Naive thymus-derived CD4-positive, alpha-beta T cell (primary cell): ENCODE measurements around the gene GALNT2. TPM values are rescaled to one million over a fixed set of nuclear protein-coding genes. Genes with fewer than 3 reads are reported as not detected.

ENCODE experiments used
- ATAC-seq: fragments of 150-1000 bp; cut with Tn5 transposase; 2 replicates; pipeline ENCODE4 v1.10.0; 2021; ENCODE audit warnings: mild to moderate bottlenecking, moderate library complexity
- CTCF ChIA-PET: fragments of 350-600 bp; sonication (Branson Sonifier 250); formaldehyde crosslinking; loops from one replicate; lab custom pipeline; 2021; ENCODE audit warnings: antibody characterized with exemption; lab: Charles Lee
- POLR2A ChIA-PET: fragments of 350-600 bp; sonication (Branson Sonifier 250); formaldehyde crosslinking; loops from one replicate; lab custom pipeline; 2021; ENCODE audit warnings: antibody characterized with exemption, inconsistent platforms; lab: Charles Lee
- DNase-seq, 9 donors: peaks; one replicate each; pipeline versions ENCODE4 v3.0.0 to v3.0.0-alpha.2; 2020 to 2022; ENCODE audit warnings: mixed read lengths in 1 of 9
- H3K27ac ChIP-seq: one replicate; pipeline ENCODE4 v1.7.0; 2013; ENCODE audit warnings: mild to moderate bottlenecking, low read depth, low read length, moderate library complexity
- H3K27me3 ChIP-seq, 2 donors: one replicate each; pipeline ENCODE4 v1.7.0; 2013; ENCODE audit warnings: low read length in 2 of 2, mild to moderate bottlenecking in 2 of 2, moderate library complexity in 2 of 2; ENCODE audit not compliant: control insufficient read depth in 2 of 2, insufficient read depth in 2 of 2
- H3K36me3 ChIP-seq, 3 experiments: 1 replicate in 2 of 3; 2 replicates in 1 of 3; pipeline ENCODE4 v1.7.0; 2013; ENCODE audit warnings: low read length in 3 of 3, mild to moderate bottlenecking in 3 of 3, moderate library complexity in 1 of 3; ENCODE audit not compliant: insufficient read depth in 3 of 3, control insufficient read depth in 2 of 3
- H3K4me1 ChIP-seq, 2 donors: one replicate each; pipeline ENCODE4 v1.7.0; 2013; ENCODE audit warnings: low read length in 2 of 2, mild to moderate bottlenecking in 2 of 2, moderate library complexity in 1 of 2; ENCODE audit not compliant: control insufficient read depth in 2 of 2, insufficient read depth in 2 of 2
- H3K4me3 ChIP-seq: 2 replicates; pipeline ENCODE4 v1.7.0; 2013; ENCODE audit warnings: mild to moderate bottlenecking, low read length
- H3K9me3 ChIP-seq, 3 experiments: 1 replicate in 2 of 3; 2 replicates in 1 of 3; pipeline ENCODE4 v1.7.0; 2013; ENCODE audit warnings: low read length in 3 of 3; ENCODE audit not compliant: control insufficient read depth in 2 of 3
- H3K27ac Mint-ChIP-seq, 9 donors: one replicate each; pipeline ENCODE4 v1.8.0; 2020 to 2022; ENCODE audit warnings: mixed read lengths in 9 of 9, mild to moderate bottlenecking in 8 of 9, moderate library complexity in 5 of 9, inconsistent platforms in 2 of 9
- H3K27me3 Mint-ChIP-seq, 5 donors: one replicate each; pipeline ENCODE4 v1.8.0; 2021 to 2022; ENCODE audit warnings: mixed read lengths in 5 of 5, mild to moderate bottlenecking in 1 of 5
- H3K36me3 Mint-ChIP-seq, 5 donors: one replicate each; pipeline ENCODE4 v1.8.0; 2020 to 2022; ENCODE audit warnings: mixed read lengths in 5 of 5, mild to moderate bottlenecking in 3 of 5, inconsistent platforms in 1 of 5
- H3K4me1 Mint-ChIP-seq, 7 donors: one replicate each; pipeline ENCODE4 v1.8.0; 2020 to 2022; ENCODE audit warnings: mixed read lengths in 7 of 7, mild to moderate bottlenecking in 3 of 7, inconsistent platforms in 1 of 7
- H3K4me3 Mint-ChIP-seq, 10 donors: one replicate each; pipeline ENCODE4 v1.8.0; 2020 to 2022; ENCODE audit warnings: mild to moderate bottlenecking in 10 of 10, mixed read lengths in 10 of 10, moderate library complexity in 6 of 10, inconsistent platforms in 2 of 10
- H3K9me3 Mint-ChIP-seq, 11 donors: one replicate each; pipeline ENCODE4 v1.8.0; 2020 to 2022; ENCODE audit warnings: mixed read lengths in 11 of 11, mild to moderate bottlenecking in 4 of 11, inconsistent platforms in 1 of 11, moderate library complexity in 1 of 11
- intact Hi-C, 2 donors: fragments of 100-400 bp; cut with micrococcal nuclease; formaldehyde crosslinking; loops; one replicate each; pipeline ENCODE4 v1.15.1; 2023
- polyA plus RNA-seq, 2 donors: library from polyadenylated mRNA; unstranded; fragments of 300-500 nt; fragmentation: Illumina TruSeq; gene quantifications; one replicate each; pipeline ENCODE4 v1.2.3, GENCODE V29; 2021
- total RNA-seq, 6 experiments: library from RNA in 5 of 6; stranded (reverse) in 5 of 6; gene quantifications; 1 replicate in 5 of 6; 2 replicates in 1 of 6; pipeline ENCODE4 v1.2.3 and lab custom pipeline; 2021 to 2026

The GALNT2 gene
- total and polyA plus RNA-seq, 7 experiments from 2014 or later, result 12.0 to 32.7 (median 23.3) TPM

DNA sequence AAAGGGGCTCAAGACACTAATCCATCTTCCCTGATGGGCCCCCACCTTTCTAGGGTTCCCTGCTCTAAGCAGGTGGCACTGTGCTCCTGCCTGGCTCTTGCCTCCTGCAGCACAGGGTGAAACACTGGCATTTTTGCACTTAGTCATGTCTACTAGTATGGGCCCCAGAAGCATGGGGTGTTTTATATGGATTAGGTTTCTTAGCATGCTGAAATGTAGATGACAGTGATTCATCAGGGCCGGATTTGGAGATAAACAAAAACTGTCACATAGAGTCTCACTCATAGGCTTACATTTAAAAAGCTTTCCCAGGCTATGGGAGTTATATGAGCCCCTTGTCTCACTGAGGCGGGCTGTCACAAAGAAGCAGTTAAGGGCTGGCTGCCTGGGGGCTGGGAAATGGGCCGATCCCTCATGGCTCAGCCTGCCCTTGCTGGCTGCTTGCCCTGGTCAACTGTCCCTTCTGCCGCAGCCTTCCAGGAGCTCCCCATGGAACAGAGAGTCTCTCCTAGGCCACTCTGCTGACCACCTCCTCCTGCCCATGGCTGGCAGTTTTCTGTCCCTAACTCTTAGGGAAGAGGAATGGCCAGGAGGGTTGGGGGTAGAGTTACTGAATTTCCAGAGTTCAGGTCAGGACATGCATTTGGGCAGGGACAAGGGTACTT is 6.5 kb downstream of the GALNT2 start:
- ATAC-seq (no peak), DNase-seq (no peak)
- no peak overlapping the region for H3K4me3 ChIP-seq
- intact Hi-C loops, result no loop called here
- ChIA-PET POLR2A (no interaction called here), CTCF (no interaction called here)
- no peaks in the 10 kb centered on the region for H3K9me3 ChIP-seq
- H3K27me3 Mint-ChIP-seq, result no peaks in the 10 kb centered on the region
- peaks cover 0 to 19% (median 4%) of the 10 kb centered on the region in 5 donors for H3K36me3 Mint-ChIP-seq
- no peaks in the 10 kb centered on the region for H3K4me1 ChIP-seq
- H3K27ac ChIP-seq, result no peak overlapping the region
- no peaks in the 10 kb centered on the region for H3K27me3 ChIP-seq
- peak overlapping the region in 1 of 9 donors; percentile 9 for H3K27ac Mint-ChIP-seq
- peaks cover 30 to 73% (median 59%) of the 10 kb centered on the region in 7 donors for H3K4me1 Mint-ChIP-seq
- no peaks in the 10 kb centered on the region for H3K9me3 Mint-ChIP-seq
- no peak overlapping the region for H3K4me3 Mint-ChIP-seq
- H3K36me3 ChIP-seq, result no peaks in the 10 kb centered on the region

DNA sequence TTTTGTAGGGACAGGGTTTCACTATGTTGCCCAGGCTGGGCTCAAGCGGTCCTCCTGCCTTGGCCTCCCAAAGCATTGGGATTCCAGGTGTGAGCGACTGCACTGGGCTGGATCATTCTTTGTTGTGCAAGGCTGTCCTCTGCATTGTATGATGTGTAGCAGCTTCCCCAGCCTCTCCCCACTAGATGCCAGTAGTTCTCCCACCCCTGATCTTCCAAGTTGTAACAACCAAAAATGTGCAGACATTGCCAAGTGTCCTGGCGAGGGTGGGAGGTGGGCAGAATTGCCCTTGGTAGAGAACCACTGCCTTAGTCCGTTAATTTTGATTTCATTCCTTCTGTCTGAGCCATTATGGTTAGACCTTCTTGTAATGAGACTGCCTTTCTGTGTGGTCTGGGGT is 7.2 kb downstream of the GALNT2 start:
- H3K4me1 ChIP-seq, result no peaks in the 10 kb centered on the region
- H3K4me3 ChIP-seq, result no peak overlapping the region
- Mint-ChIP-seq H3K27ac (no peak overlapping the region), H3K27me3 (no peaks in the 10 kb centered on the region), H3K4me3 (no peak overlapping the region), H3K9me3 (no peaks in the 10 kb centered on the region), H3K4me1 (peaks cover 22 to 66% (median 52%) of the 10 kb centered on the region in 7 donors), H3K36me3 (peaks cover 0 to 19% (median 4%) of the 10 kb centered on the region in 5 donors)
- H3K27ac ChIP-seq, result no peak overlapping the region
- no peaks in the 10 kb centered on the region for H3K9me3 ChIP-seq
- DNase-seq (no peak), ATAC-seq (no peak)
- intact Hi-C loops, result no loop called here
- POLR2A ChIA-PET, result no interaction called here
- H3K36me3 ChIP-seq, result no peaks in the 10 kb centered on the region
- no peaks in the 10 kb centered on the region for H3K27me3 ChIP-seq
- CTCF ChIA-PET, result no interaction called here

DNA sequence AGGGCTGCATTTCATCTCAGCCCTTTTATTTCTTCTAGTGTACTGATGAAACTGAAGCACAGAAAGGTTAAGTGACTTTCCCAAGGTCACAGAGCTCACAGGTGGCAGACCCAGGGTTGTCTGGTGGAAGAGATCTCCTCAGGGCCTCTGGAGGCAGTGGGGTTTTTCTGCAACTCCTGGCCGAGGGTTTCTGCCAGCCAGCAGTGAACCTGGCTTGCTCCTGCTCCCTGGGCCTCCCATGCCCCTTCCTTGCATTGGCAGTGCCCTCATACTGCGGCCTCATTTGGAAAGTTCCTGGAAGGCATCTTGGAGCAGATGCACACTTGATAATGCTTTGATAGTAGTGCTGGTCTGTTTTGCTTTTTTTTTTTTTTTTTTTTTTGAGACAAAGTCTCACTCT is 7.7 kb downstream of the GALNT2 start:
- Histone ChIP-seq H3K4me3 (no peak overlapping the region), H3K27ac (no peak overlapping the region), H3K36me3 (no peaks in the 10 kb centered on the region), H3K4me1 (no peaks in the 10 kb centered on the region), H3K9me3 (no peaks in the 10 kb centered on the region), H3K27me3 (no peaks in the 10 kb centered on the region)
- ATAC-seq, result no peak
- intact Hi-C loops, result no loop called here
- ChIA-PET POLR2A (no interaction called here), CTCF (no interaction called here)
- Mint-ChIP-seq H3K9me3 (no peaks in the 10 kb centered on the region), H3K27ac (no peak overlapping the region), H3K27me3 (no peaks in the 10 kb centered on the region), H3K36me3 (peaks cover 0 to 20% (median 4%) of the 10 kb centered on the region in 5 donors), H3K4me1 (peaks cover 21 to 62% (median 50%) of the 10 kb centered on the region in 7 donors), H3K4me3 (no peak overlapping the region)
- no peak for DNase-seq

DNA sequence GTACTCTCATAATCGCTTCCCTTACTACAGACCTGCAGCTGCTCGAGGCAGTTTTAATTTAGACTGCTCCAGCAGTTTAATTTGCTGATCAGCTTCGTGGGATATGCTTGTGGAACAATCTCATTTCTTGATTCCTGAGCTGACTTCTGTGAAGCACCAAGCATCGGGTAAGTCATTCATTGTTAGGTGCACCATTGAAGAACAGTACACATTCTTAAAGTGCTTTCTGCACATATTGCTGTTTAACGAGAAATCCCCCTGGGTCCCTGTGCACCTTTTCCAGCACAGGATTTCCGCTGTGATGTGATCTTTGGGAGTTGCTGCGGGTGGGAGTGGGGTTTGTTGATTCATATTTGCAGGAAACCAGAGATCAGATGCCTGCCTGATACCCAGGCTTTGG is 9.1 kb downstream of the GALNT2 start:
- no peak overlapping the region for H3K4me3 ChIP-seq
- no peak overlapping the region for H3K27ac ChIP-seq
- ATAC-seq, result no peak
- peaks cover 14 to 52% (median 42%) of the 10 kb centered on the region in 7 donors for H3K4me1 Mint-ChIP-seq
- ChIA-PET CTCF (no interaction called here), POLR2A (no interaction called here)
- no peaks in the 10 kb centered on the region for H3K36me3 ChIP-seq
- peaks cover 0 to 25% (median 4%) of the 10 kb centered on the region in 5 donors for H3K36me3 Mint-ChIP-seq
- intact Hi-C loops, result no loop called here
- no peak for DNase-seq
- no peaks in the 10 kb centered on the region for H3K9me3 ChIP-seq
- H3K9me3 Mint-ChIP-seq, result no peaks in the 10 kb centered on the region
- no peaks in the 10 kb centered on the region for H3K4me1 ChIP-seq
- H3K27me3 Mint-ChIP-seq, result no peaks in the 10 kb centered on the region
- peak overlapping the region in 1 of 9 donors; percentile 78 for H3K27ac Mint-ChIP-seq
- H3K27me3 ChIP-seq, result no peaks in the 10 kb centered on the region
- H3K4me3 Mint-ChIP-seq, result no peak overlapping the region

DNA sequence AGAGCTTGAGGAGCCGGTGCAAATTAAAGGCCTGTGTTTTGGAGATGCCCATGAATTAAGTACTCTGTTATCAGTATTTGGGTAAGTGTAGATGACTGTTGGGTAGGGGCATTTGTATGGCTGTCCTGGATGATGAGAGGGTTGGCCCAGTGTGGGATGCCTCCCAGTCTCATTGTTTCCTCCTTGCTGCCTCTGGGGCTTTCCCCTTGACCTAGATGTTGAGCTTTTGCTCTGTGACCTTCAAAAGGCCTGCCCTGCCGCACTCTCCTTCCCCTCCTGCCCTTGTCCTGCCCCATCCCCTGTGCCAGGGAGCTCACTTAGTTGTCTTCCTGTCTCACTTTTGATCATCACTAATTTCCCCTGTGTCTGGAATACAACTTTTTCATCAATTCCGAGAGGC is 10.0 kb downstream of the GALNT2 start:
- intact Hi-C loops, result no loop called here
- Mint-ChIP-seq H3K4me3 (no peak overlapping the region), H3K9me3 (no peaks in the 10 kb centered on the region), H3K4me1 (peaks cover 12 to 54% (median 35%) of the 10 kb centered on the region in 7 donors), H3K27ac (peak overlapping the region in 1 of 9 donors; percentile 1), H3K27me3 (no peaks in the 10 kb centered on the region), H3K36me3 (peaks cover 0 to 25% (median 8%) of the 10 kb centered on the region in 5 donors)
- ChIA-PET POLR2A (no interaction called here), CTCF (no interaction called here)
- no peak overlapping the region for H3K27ac ChIP-seq
- H3K36me3 ChIP-seq, result no peaks in the 10 kb centered on the region
- no peak for ATAC-seq
- H3K27me3 ChIP-seq, result no peaks in the 10 kb centered on the region
- no peaks in the 10 kb centered on the region for H3K4me1 ChIP-seq
- H3K9me3 ChIP-seq, result no peaks in the 10 kb centered on the region
- DNase-seq, result no peak
- no peak overlapping the region for H3K4me3 ChIP-seq

DNA sequence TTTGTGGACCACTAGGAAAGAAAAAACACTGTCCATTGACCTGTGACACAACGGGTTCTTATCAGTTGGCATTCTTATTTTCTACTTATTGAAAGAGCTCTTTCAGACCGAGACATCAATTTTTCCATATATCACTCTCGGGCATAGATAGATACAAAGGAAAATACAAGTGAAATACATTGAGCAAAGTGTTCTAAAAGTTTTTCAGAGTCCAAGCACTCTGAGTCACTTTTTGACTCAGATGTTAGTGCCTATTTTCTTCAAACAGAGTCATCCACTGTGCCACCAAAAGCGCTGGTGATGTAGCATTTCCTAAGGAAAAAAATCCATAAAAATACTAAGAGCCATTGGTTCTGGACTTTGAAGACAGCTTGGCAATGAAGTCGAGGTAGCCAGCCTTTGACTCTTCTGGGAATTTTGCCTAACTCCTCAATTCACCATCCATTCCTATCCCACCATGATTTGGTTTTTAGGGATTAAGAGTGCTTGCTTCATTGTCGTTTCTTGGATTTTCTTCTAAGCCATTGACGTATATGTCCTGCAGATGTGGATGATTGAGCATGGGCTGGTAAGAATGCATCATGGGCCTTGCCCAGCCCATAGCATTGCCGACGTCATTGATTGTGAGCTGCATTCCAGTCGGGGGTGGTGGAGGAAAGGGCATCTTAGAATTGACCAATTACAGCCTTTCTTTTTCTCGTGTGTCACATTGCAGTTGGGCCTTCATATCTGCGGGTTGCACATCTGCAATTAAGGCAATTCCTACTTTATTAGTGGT is 10.6 kb downstream of the GALNT2 start:
- Mint-ChIP-seq H3K27me3 (peaks cover 0 to 1% (median 0%) of the 10 kb centered on the region in 5 donors), H3K36me3 (peaks cover 3 to 25% (median 8%) of the 10 kb centered on the region in 5 donors), H3K27ac (no peak overlapping the region), H3K9me3 (peaks cover 0 to 4% (median 2%) of the 10 kb centered on the region in 11 donors), H3K4me1 (peaks cover 15 to 57% (median 35%) of the 10 kb centered on the region in 7 donors), H3K4me3 (no peak overlapping the region)
- Histone ChIP-seq H3K4me1 (no peaks in the 10 kb centered on the region), H3K9me3 (peaks cover 0 to 6% (median 0%) of the 10 kb centered on the region in 3 experiments), H3K4me3 (no peak overlapping the region), H3K36me3 (no peaks in the 10 kb centered on the region), H3K27ac (no peak overlapping the region), H3K27me3 (no peaks in the 10 kb centered on the region)
- intact Hi-C loops, result no loop called here
- DNase-seq, result no peak
- ChIA-PET POLR2A (no interaction called here), CTCF (interaction anchor here (1.2 kb wide), 1 partner anchor 14 kb away, joined by 3 read pairs; no protein-coding TSS in a partner anchor)
- ATAC-seq, result no peak
